Measurements from ENCODE around the gene USP37. TPM values are rescaled to one million over a fixed set of nuclear protein-coding genes. Genes with fewer than 3 reads are reported as not detected.

The USP37 gene
- total and polyA plus RNA-seq, 9 donors = 4.2 to 56.8 (median 17.6) TPM

- no peaks in the 10 kb centered on the region for H3K4me1 ChIP-seq (ENCODE audit: insufficient read depth)
- intact Hi-C loops (cut with DNase I) = no loop called here
- H3K9me3 ChIP-seq = no peaks in the 10 kb centered on the region
- H3K27ac ChIP-seq = no peak overlapping the region
- WGBS, 3 donors = 83 to 92% (median 89%) methylated on average over 1 of the region's 1 CpG
- peaks cover 5% of the 10 kb centered on the region for H3K36me3 ChIP-seq
- no peaks in the 10 kb centered on the region for H3K27me3 ChIP-seq
- no peak overlapping the region for H3K4me3 ChIP-seq
- no peak for DNase-seq
- TF ChIP-seq EP300 (IDR thresholded peaks at IDR 0.05) (no peak), POLR2A (IDR thresholded peaks at IDR 0.05) (no peak), CTCF (IDR thresholded peaks at IDR 0.05) (no peak)
Measured at GRCh38 chr2:218458598-218458997, 109.6 kb downstream of the USP37 start.

- TF ChIP-seq POLR2A (IDR thresholded peaks at IDR 0.05) = no peak
- TF ChIP-seq EP300 (IDR thresholded peaks at IDR 0.05) = no peak
- no peak for TF ChIP-seq CTCF (IDR thresholded peaks at IDR 0.05)
- Histone ChIP-seq H3K4me1 (ENCODE audit: insufficient read depth) (no peaks in the 10 kb centered on the region), H3K9me3 (no peaks in the 10 kb centered on the region), H3K27me3 (no peaks in the 10 kb centered on the region), H3K4me3 (no peak overlapping the region), H3K27ac (no peak overlapping the region), H3K36me3 (peaks cover 5% of the 10 kb centered on the region)
- WGBS, 3 donors = 96 to 99% (median 96%) methylated on average over 3 of the region's 3 CpGs
- no peak for DNase-seq
- intact Hi-C loops (cut with DNase I) = no loop called here
Measured at GRCh38 chr2:218456849-218457248, 111.3 kb downstream of the USP37 start.

- H3K4me1 ChIP-seq (ENCODE audit: insufficient read depth) = no peaks in the 10 kb centered on the region
- H3K36me3 ChIP-seq = peaks cover 5% of the 10 kb centered on the region
- no peak for TF ChIP-seq CTCF (IDR thresholded peaks at IDR 0.05)
- no peak for TF ChIP-seq EP300 (IDR thresholded peaks at IDR 0.05)
- no peak for TF ChIP-seq POLR2A (IDR thresholded peaks at IDR 0.05)
- intact Hi-C loops (cut with DNase I) = no loop called here
- DNase-seq = no peak
- no peak overlapping the region for H3K27ac ChIP-seq
- H3K9me3 ChIP-seq = no peaks in the 10 kb centered on the region
- WGBS, 3 donors = 89 to 99% (median 95%) methylated on average over 1 of the region's 1 CpG
- no peak overlapping the region for H3K4me3 ChIP-seq
- H3K27me3 ChIP-seq = no peaks in the 10 kb centered on the region
Measured at GRCh38 chr2:218452079-218452478, 116.1 kb downstream of the USP37 start.

- intact Hi-C loops (cut with DNase I) = no loop called here
- H3K4me1 ChIP-seq (ENCODE audit: insufficient read depth) = no peaks in the 10 kb centered on the region
- H3K36me3 ChIP-seq = no peaks in the 10 kb centered on the region
- no peaks in the 10 kb centered on the region for H3K27me3 ChIP-seq
- no peak overlapping the region for H3K27ac ChIP-seq
- WGBS, 3 donors = 33 to 46% (median 41%) methylated on average over 3 of the region's 3 CpGs
- no peak for TF ChIP-seq EP300 (IDR thresholded peaks at IDR 0.05)
- TF ChIP-seq CTCF (IDR thresholded peaks at IDR 0.05) = no peak
- no peak for TF ChIP-seq POLR2A (IDR thresholded peaks at IDR 0.05)
- H3K4me3 ChIP-seq = no peak overlapping the region
- H3K9me3 ChIP-seq = no peaks in the 10 kb centered on the region
- DNase-seq = no peak
Measured at GRCh38 chr2:218448934-218449333, 119.2 kb downstream of the USP37 start.

GRCh38 chr2:218447072-218447471, 121.1 kb downstream of the USP37 start:
- intact Hi-C loops (cut with DNase I) = no loop called here
- Histone ChIP-seq H3K36me3 (no peaks in the 10 kb centered on the region), H3K4me3 (no peak overlapping the region), H3K4me1 (ENCODE audit: insufficient read depth) (no peaks in the 10 kb centered on the region), H3K9me3 (no peaks in the 10 kb centered on the region), H3K27ac (no peak overlapping the region), H3K27me3 (no peaks in the 10 kb centered on the region)
- DNase-seq = no peak
- WGBS, 3 donors = 95 to 99% (median 98%) methylated on average over 2 of the region's 2 CpGs
- TF ChIP-seq CTCF (IDR thresholded peaks at IDR 0.05) (no peak), POLR2A (IDR thresholded peaks at IDR 0.05) (no peak), EP300 (IDR thresholded peaks at IDR 0.05) (no peak)

All from ovary (tissue), 9 donors.